HG02759 (cell line): Measurements from ENCODE around the gene KRR1.
"Not testable (repeated sequence)": the region's sequence is repeated elsewhere in the genome, so short reads cannot be mapped to it uniquely, and the experiment has no call there.

ENCODE experiments used
- ATAC-seq: cut with Tn5 transposase; IDR thresholded peaks from one replicate; pipeline ENCODE4 v1.9.1; 2021; ENCODE audit warnings: mild to moderate bottlenecking, moderate library complexity; ENCODE audit not compliant: unreplicated experiment

The KRR1 gene

DNA sequence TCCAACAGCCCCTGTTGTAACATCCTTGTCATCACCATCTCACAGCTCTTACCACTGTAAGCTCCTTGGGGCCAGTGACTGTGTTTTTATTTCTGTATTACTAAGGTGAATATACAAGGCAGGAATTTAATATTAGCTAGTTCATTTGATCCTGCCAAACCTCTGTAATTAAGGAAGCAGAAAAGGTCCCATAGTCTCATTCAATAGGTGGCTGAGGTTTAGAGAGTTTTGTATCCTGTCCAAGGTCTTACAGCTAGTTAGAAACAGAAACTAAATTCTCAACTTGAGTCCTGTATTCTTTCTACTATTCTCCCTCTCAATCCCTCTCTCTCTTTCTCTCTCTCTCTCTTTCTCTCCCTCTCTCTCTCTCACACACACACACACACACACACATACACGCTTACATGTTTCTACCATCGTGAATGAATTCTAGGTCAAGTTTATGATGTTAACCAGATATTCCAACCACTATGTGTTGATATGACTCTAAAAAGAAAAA is 31.4 kb downstream of the KRR1 start:
- ATAC-seq = peak; percentile 29

GRCh38 chr12:75478116-75478794 is 33.2 kb downstream of the KRR1 start:
- ATAC-seq = peak; percentile 20

GRCh38 chr12:75477137-75477536 is 34.3 kb downstream of the KRR1 start:
- ATAC-seq = no peak

- no peak for ATAC-seq
Measured at GRCh38 chr12:75476071-75476470, 35.3 kb downstream of the KRR1 start.

DNA sequence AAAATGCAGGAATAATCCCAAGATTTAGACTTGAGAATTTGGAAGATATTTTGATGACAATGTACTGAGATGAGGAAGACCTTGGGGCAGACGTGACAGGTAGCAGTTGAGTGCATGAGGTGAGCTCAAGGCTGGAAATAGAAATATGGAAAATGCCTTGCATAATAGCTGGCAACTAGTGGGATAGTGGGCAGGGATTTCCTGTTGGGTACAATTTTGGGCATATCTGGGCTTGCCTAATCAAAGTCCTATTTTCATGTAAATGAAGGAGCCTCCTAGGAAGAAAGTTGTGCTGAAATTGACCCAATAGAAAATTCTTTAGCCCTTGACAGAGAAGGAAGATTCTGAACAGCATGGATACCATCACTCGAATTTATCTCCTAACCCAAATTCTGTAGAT is 37.3 kb downstream of the KRR1 start:
- no peak for ATAC-seq

DNA sequence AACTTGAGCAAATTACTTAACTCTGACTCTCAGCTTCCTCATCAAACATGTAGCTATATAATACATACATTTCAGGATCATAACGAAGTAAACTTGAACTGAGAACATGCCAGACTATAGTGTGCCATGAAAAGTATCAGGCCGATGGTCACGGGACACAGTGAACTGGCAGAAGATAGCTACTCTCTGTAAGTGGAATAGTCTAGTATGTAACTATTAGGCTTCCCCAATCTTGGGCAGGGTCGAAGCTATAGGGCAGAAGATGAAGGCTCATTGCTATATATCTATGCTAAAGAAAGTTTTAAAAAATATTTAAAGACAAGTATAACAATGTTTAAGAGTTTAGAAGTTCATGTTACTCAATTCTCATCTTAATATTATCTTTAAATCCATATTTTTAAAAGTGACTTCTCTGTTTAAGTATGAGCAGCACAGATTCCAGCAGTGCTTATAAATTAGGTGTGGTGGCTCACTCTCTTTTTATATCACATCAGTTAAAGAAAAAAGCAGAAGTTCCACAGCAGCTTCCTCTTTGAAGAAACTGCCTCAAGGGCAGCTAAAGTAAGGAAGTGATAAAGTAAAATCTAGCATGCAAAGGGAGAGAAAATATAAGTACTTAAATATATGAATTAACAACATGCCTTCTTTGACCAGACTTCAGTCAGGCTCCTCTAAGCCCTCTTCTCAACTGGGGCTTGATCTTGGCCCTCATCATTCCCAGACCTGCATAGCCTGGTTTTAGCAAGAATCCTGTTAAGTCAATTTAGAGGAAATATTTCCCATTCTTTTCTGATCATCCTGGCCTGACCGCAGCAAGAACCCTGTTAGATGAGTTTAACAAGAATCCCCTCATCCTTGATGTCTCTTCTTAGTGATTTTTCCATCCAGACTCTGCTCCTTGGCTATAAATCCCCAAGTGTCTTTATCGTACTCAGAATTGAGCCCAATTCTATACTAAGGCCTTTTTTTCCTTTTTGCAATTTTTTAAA is 39.2 kb downstream of the KRR1 start:
- ATAC-seq = no peak

DNA sequence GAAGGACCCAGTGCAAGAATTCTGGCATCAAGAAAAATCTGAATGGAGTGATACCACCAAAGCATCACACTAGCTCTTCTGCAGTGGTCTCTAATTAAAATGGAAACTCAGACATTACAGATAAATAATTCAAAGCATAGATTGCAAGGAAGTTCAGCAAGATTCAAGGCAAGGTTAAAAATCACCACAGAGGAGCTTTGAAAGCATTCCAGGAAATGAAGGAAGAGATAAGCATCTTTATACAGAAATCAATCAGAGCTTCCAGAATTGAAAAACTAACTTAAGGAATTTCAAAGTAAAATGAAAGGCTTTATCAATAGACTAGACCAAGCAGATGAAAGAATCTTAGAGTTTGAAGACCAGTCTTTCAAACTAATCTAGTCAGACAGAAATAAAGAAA is 51.2 kb downstream of the KRR1 start:
- no peak for ATAC-seq

DNA sequence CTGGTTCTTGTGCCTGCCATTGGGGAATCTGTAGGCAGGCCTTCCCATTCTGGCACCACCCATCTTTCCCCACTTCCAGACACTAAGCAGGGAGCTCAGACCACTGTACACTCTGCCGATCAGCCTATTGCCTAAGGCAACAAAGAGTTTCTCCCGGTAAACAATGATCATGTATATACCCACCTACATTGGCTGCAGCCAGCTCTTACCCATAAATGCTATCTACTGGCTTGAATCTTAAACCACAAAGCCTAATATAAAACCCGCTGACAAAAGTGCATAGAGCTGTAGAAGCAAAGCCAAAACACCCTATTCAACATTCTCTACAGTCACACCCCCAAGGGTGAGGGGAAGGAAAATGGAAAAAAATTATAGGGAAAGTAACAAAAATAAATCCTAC is 51.7 kb downstream of the KRR1 start:
- no peak for ATAC-seq

- not testable (repeated sequence) for ATAC-seq
Measured at GRCh38 chr12:75457866-75458265, 53.5 kb downstream of the KRR1 start.

DNA sequence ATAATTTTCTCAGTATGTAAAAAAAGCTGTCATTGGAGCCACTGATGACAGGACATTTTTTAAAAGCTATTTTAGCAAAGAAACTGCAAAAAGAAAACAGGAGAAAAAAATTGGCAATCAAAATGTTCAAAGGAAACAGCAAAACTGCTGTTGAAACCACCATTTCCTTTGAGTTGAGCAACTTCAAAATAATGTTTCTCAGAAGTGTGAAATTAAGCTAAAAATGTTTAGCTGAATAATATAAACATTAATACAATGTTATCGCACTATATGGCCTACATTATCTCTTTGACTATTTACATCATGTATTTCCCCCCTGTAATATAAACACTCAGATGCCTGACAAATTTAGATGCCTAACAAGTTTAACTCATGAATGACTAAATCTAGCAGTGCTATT is 54.2 kb downstream of the KRR1 start:
- ATAC-seq = no peak

- ATAC-seq = no peak
Measured at GRCh38 chr12:75455839-75456238, 55.6 kb downstream of the KRR1 start.

DNA sequence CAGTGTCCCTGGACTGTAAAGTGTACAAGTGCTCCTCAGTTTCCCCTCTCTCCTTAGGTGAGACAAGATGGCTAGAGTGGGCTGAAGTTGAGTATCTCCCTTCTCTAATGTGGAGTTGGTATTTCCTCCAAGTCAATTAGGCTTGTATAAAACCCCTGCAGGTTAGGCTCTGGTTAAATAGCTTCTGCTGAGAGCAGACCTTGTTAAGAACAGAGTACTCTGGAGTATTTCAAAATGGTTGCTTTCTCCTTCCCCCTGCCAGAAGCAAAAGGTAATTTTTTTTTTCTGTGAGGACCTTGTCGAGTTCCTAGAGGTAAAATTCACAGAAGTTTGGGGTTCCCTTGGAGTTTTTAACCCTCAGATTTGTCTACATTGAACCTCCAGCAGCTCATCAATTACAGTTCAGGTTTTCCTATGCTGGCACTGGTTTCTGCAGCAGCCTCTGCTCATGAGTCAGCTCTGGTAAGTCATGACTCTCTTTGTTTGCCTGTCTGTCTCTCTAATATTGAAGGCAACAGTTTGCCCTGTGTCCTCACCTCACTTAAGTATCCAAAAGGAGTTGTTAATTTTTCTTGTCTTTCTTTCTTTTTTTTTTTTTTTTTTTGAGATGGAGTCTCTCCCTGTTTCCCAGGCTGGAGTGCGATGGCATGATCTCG is 58.6 kb downstream of the KRR1 start:
- ATAC-seq = no peak

DNA sequence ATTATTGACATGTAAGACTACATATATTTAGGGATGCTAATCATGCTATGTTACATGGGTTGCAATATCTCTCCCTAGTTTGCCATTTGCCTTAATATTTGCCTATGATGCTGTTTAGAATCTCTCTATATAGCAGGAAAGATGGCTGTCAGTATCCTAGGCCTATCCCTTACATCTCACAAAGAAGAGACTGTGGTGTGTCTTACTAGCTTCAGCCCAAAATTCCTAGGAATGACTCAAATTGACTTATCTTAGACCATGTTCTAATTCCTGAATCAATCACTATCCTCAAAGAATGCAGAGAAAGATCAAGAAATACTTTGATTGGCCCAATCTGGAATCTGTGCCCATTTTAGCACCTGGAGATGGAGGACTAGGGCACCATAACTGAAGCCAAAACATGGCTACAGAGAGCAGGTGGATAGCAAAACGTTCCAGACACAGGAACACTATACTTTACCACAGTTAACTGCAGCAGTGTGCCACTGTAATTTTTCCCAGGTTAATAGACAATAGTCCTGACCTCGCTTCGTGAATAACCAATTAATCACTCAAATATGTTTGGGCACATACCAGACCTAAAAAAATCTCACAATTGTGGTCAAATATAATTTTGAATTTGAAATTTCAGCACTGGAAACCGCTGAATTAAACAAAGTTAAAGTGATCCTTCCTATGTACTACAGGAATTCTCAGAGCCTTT is 63.6 kb downstream of the KRR1 start:
- no peak for ATAC-seq

DNA sequence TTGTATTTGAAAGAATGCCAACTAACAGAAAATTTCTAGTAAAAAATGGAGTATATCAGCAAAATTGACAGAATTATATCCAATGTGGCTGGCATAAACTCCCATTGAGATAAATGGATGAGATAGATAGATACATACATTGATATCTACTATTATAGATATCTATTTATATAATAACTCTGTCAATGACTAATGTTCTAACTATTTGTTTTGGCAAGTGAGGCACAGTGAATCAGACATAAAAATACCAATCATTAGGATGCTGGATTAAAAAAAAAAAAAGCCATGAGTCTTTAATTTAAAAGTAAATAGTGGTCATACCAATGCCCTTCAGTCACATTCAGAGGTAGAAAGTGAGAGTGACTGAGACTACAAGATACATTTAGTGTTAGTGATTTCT is 64.6 kb downstream of the KRR1 start:
- ATAC-seq = no peak

- ATAC-seq = not testable (repeated sequence)
Measured at GRCh38 chr12:75445137-75445507, 66.3 kb downstream of the KRR1 start.

GRCh38 chr12:75444429-75445136 is 66.8 kb downstream of the KRR1 start:
- no peak for ATAC-seq

DNA sequence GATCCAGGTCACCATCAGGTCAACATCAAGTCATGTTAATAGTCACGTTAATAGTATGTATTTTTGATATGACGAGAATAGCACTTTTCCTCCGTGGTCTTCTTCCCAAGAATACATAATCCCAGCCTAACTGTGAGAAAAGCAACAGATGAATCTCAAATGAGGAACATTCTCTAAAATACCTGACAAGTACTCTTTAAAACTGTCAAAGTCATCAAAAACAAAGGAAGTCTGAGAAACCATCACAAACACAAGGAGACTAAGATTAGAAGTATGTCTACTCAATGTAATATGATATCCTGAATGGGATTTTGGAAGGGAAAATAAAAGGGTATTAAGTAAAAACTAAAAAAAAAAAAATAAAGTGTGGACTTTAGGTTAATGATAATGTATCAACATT is 67.7 kb downstream of the KRR1 start:
- ATAC-seq = no peak

DNA sequence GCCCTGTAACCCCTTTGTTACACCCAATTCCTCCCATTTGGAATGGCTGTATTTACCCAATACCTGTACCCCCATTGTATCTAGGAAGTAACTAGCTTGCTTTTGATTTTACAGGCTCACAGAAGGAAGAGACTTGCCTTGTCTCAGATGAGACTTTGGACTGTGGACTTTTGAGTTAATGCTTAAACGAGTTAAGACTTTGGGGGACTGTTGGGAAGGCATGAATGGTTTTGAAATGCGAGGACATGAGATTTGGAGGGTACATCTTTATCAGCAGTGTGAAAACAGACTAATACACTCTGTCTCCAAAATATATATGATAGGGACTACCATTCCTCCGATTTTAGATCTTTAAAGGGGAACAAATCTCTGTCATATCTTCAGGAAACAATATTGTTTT is 69.0 kb downstream of the KRR1 start:
- ATAC-seq = not testable (repeated sequence)

GRCh38 chr12:75441687-75442449 is 69.5 kb downstream of the KRR1 start:
- not testable (repeated sequence) for ATAC-seq
